ENCODE data around the gene KDELR3.

- no peak for TF ChIP-seq POLR2A (IDR thresholded peaks at IDR 0.05)
- no peak for TF ChIP-seq CTCF (IDR thresholded peaks at IDR 0.05 in 8 of 11, conservative IDR thresholded peaks at IDR 0.05 in 3 of 11)
These were observed 30.5 kb upstream of the KDELR3 start for GRCh38 chr22:38437416-38437815.

Measured in spleen (tissue), 7 donors.